Measurements from ENCODE around the gene YAE1. TPM values are rescaled to one million over a fixed set of nuclear protein-coding genes. Genes with fewer than 3 reads are reported as not detected.

Gene YAE1
- total and polyA plus RNA-seq, 2 of the 8 experiments (the other 6 are each of a cell fraction or from before 2014, with no cell fraction given), result 24.1 to 38.0 TPM

DNA sequence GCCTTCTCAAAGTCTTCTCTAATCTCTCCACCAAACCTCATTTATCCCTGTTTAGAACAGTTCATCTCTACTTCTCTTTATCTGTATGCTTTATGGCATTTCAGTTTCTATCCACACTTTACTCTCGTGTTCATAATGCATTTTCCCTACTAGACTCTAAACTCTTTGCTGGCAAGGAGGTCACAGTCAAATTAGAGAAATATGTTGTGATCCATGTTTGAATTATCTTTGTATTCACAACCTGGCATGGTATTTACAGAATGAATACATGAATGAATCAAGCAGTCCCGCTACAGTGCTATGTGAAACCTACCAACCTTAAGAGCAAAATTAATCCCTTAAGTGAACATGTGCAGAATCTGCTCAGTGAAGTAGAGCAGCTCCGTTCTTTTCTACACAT is 12.8 kb upstream of the YAE1 start:
- DNase-seq (ENCODE audit: low read depth in 1 of 2, low spot score in 2 of 2) (no peak), FAIRE-seq (no peak)
- Histone ChIP-seq H4K20me1 (replicated peaks in 1 of 2; ENCODE audit: control insufficient read depth in 1 of 2, insufficient read depth in 2 of 2, low read length in 2 of 2) (no peaks in the 10 kb centered on the region), H3K56ac (replicated peaks; ENCODE audit: insufficient read length, low read depth, low read length) (no peak overlapping the region), H3K23ac (ENCODE audit: insufficient read length) (no peak overlapping the region), H3K4ac (replicated peaks; ENCODE audit: insufficient read length, low read depth, low read length) (no peak overlapping the region), H3K79me1 (ENCODE audit: low read depth, low read length) (no peaks in the 10 kb centered on the region), H4K8ac (ENCODE audit: extremely low read depth, insufficient read depth, low read length) (no peak overlapping the region), H4K5ac (ENCODE audit: insufficient read length, low read depth, low read length) (no peak overlapping the region), H2AK5ac (ENCODE audit: low read depth, low read length) (no peak overlapping the region), H2AFZ (ENCODE audit: low read length) (no peak overlapping the region), H2BK12ac (ENCODE audit: low read depth, low read length) (no peak overlapping the region), H3K4me3 (ENCODE audit: extremely low read depth in 1 of 4, insufficient read depth in 2 of 4, low read depth in 3 of 4, low read length in 4 of 4) (no peak overlapping the region), H3K27ac (ENCODE audit: low read depth, low read length) (no peak overlapping the region), H2BK20ac (ENCODE audit: low read length) (no peak overlapping the region), H3K9me3 (ENCODE audit: insufficient read depth in 2 of 2, low read depth in 1 of 2, low read length in 1 of 2) (no peaks in the 10 kb centered on the region), H2BK15ac (ENCODE audit: low read length) (no peak overlapping the region), H3K23me2 (ENCODE audit: low read depth, low read length) (no peaks in the 10 kb centered on the region; the same call in 1 of the 2 replicates), H3K4me2 (ENCODE audit: insufficient read depth in 1 of 2, low read depth in 2 of 2, low read length in 2 of 2) (no peak overlapping the region), H2BK120ac (replicated peaks; ENCODE audit: low read depth, low read length) (no peak overlapping the region), H3K14ac (ENCODE audit: insufficient read length) (no peak overlapping the region), H3K36me3 (ENCODE audit: control insufficient read depth in 2 of 4, insufficient read depth in 4 of 4, low read length in 3 of 4) (no peaks in the 10 kb centered on the region), H3K27me3 (replicated peaks in 1 of 4; ENCODE audit: control insufficient read depth in 3 of 4, extremely low read depth in 1 of 4, insufficient read depth in 3 of 4, low read length in 3 of 4) (no peaks in the 10 kb centered on the region), H3K4me1 (replicated peaks in 1 of 4; ENCODE audit: control insufficient read depth in 3 of 4, insufficient read depth in 4 of 4, low read length in 3 of 4) (no peaks in the 10 kb centered on the region), H3K18ac (ENCODE audit: extremely low read depth, low read length) (no peak overlapping the region), H3K9ac (replicated peaks in 1 of 4; ENCODE audit: extremely low read depth in 1 of 4, low read depth in 3 of 4, low read length in 3 of 4) (no peak overlapping the region), H3K79me2 (ENCODE audit: control insufficient read depth in 1 of 2, insufficient read depth in 2 of 2, low read length in 2 of 2) (no peaks in the 10 kb centered on the region), H2BK5ac (ENCODE audit: low read depth, low read length) (no peak overlapping the region), H4K91ac (replicated peaks; ENCODE audit: insufficient read length, low read length) (no peak overlapping the region)
- 89% methylated on average over 3 of the region's 3 CpGs; no CpG with 5 or more reads in 1 of the 2 experiments for WGBS, 2 experiments (ENCODE audit: extremely low coverage in 1 of 2, insufficient coverage in 1 of 2, insufficient read length in 1 of 2, insufficient replicate concordance in 2 of 2, low coverage in 1 of 2, low lambda C conversion rate in 2 of 2, missing lambda C conversion rate in 1 of 2)
- ChIA-PET POLR2A (ENCODE audit: partially characterized antibody) (no interaction called here), CTCF (ENCODE audit: partially characterized antibody) (no interaction called here)
- TF ChIP-seq JUN (IDR thresholded peaks at IDR 0.05; ENCODE audit: low read depth, low read length), result no peak
- no peak for TF ChIP-seq PHF8 (conservative IDR thresholded peaks at IDR 0.05; ENCODE audit: low read depth, low read length)
- TF ChIP-seq, protein P1, sequence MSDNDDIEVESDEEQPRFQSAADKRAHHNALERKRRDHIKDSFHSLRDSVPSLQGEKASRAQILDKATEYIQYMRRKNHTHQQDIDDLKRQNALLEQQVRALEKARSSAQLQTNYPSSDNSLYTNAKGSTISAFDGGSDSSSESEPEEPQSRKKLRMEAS (IDR thresholded peaks at IDR 0.05), result no peak
- TF ChIP-seq, protein P2, sequence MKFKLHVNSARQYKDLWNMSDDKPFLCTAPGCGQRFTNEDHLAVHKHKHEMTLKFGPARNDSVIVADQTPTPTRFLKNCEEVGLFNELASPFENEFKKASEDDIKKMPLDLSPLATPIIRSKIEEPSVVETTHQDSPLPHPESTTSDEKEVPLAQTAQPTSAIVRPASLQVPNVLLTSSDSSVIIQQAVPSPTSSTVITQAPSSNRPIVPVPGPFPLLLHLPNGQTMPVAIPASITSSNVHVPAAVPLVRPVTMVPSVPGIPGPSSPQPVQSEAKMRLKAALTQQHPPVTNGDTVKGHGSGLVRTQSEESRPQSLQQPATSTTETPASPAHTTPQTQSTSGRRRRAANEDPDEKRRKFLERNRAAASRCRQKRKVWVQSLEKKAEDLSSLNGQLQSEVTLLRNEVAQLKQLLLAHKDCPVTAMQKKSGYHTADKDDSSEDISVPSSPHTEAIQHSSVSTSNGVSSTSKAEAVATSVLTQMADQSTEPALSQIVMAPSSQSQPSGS (IDR thresholded peaks at IDR 0.05; ENCODE audit: low read length), result no peak
- TF ChIP-seq POLR2AphosphoS5 (IDR thresholded peaks at IDR 0.05; ENCODE audit: low read depth, low read length), result no peak
- no peak for TF ChIP-seq RAD21 (IDR thresholded peaks at IDR 0.05 in 1 of 2, conservative IDR thresholded peaks at IDR 0.05 in 1 of 2; ENCODE audit: low read depth in 2 of 2, low read length in 2 of 2)
- no peak for TF ChIP-seq KDM4A (IDR thresholded peaks at IDR 0.05; ENCODE audit: low read depth, low read length, severe bottlenecking)
- TF ChIP-seq GABPA (IDR thresholded peaks at IDR 0.05; ENCODE audit: borderline replicate concordance, insufficient read depth, low read length), result no peak
- TF ChIP-seq TBP (IDR thresholded peaks at IDR 0.05; ENCODE audit: low read depth, low read length), result no peak
- TF ChIP-seq SP2 (IDR thresholded peaks at IDR 0.05; ENCODE audit: low read length), result no peak
- TF ChIP-seq RBBP5 (IDR thresholded peaks at IDR 0.05; ENCODE audit: borderline replicate concordance, low read depth, low read length), result no peak
- TF ChIP-seq CEBPB (IDR thresholded peaks at IDR 0.05; ENCODE audit: low read depth, low read length), result no peak
- no peak for TF ChIP-seq SP1 (IDR thresholded peaks at IDR 0.05; ENCODE audit: low read depth, low read length)
